Neural progenitor cell (in vitro differentiated cells): ENCODE measurements around the gene PAIP2. TPM values are rescaled to one million over a fixed set of nuclear protein-coding genes. Genes with fewer than 3 reads are reported as not detected.

Source experiments
- DNase-seq: peaks from one replicate; pipeline ENCODE4 v3.0.0-alpha.2; 2016; ENCODE audit warnings: low spot score
- H2AFZ ChIP-seq: fragments of 200-600 bp; sonication (generic); replicated peaks from 2 replicates; pipeline ENCODE4 v1.6.1; 2016; ENCODE audit warnings: antibody characterized with exemption
- H3F3A ChIP-seq: fragments of 200-600 bp; sonication (generic); 2 replicates; pipeline ENCODE4 v1.6.1; 2016; ENCODE audit warnings: antibody characterized with exemption, low read depth
- H3K27ac ChIP-seq: fragments of 200-600 bp; sonication (generic); 2 replicates; pipeline ENCODE4 v1.5.1; 2016; ENCODE audit warnings: mild to moderate bottlenecking
- H3K27me3 ChIP-seq: fragments of 200-600 bp; sonication (generic); 2 replicates; pipeline ENCODE4 v1.6.1; 2016; ENCODE audit warnings: mild to moderate bottlenecking, moderate library complexity
- H3K36me3 ChIP-seq: fragments of 200-600 bp; sonication (generic); 2 replicates; pipeline ENCODE4 v1.5.1; 2016
- H3K4me1 ChIP-seq: fragments of 200-600 bp; sonication (generic); 2 replicates; pipeline ENCODE4 v1.6.1; 2016; ENCODE audit warnings: mixed run types
- H3K4me2 ChIP-seq: fragments of 200-600 bp; sonication (generic); 2 replicates; pipeline ENCODE4 v1.6.1; 2016
- H3K4me3 ChIP-seq: fragments of 200-600 bp; sonication (generic); 2 replicates; pipeline ENCODE4 v1.5.1; 2016
- H3K79me2 ChIP-seq: fragments of 200-600 bp; sonication (generic); 2 replicates; pipeline ENCODE4 v1.6.1; 2016; ENCODE audit warnings: low read depth
- H3K9ac ChIP-seq: fragments of 200-600 bp; sonication (generic); 2 replicates; pipeline ENCODE4 v1.6.1; 2016
- H3K9me3 ChIP-seq: fragments of 200-600 bp; sonication (generic); 2 replicates; pipeline ENCODE4 v1.5.1; 2016; ENCODE audit warnings: low read depth
- H4K20me1 ChIP-seq: fragments of 200-600 bp; sonication (generic); 2 replicates; pipeline ENCODE4 v1.6.1; 2016; ENCODE audit warnings: low read depth
- H3K27ac Mint-ChIP-seq: 3 replicates; pipeline ENCODE4 v1.8.0; 2021; ENCODE audit warnings: mixed read lengths
- H3K27me3 Mint-ChIP-seq: 2 replicates; pipeline ENCODE4 v1.8.0; 2022; ENCODE audit warnings: low read depth, mild to moderate bottlenecking, inconsistent platforms, moderate library complexity, mixed read lengths; ENCODE audit not compliant: insufficient read depth
- H3K36me3 Mint-ChIP-seq: 3 replicates; pipeline ENCODE4 v1.8.0; 2021; ENCODE audit warnings: mixed read lengths
- H3K4me1 Mint-ChIP-seq: 3 replicates; pipeline ENCODE4 v1.8.0; 2021; ENCODE audit warnings: mixed read lengths
- H3K4me3 Mint-ChIP-seq: 3 replicates; pipeline ENCODE4 v1.8.0; 2021; ENCODE audit warnings: mild to moderate bottlenecking, moderate library complexity, mixed read lengths
- H3K9me3 Mint-ChIP-seq: 3 replicates; pipeline ENCODE4 v1.8.0; 2020; ENCODE audit warnings: mixed read lengths
- EZH2 ChIP-seq: fragments of 200-600 bp; sonication (generic); IDR thresholded peaks from 2 replicates; pipeline ENCODE4 v1.6.1; 2017; ENCODE audit warnings: antibody characterized with exemption, mild to moderate bottlenecking, moderate library complexity
- EZH2phosphoT487 ChIP-seq: fragments of 200-600 bp; sonication (generic); IDR thresholded peaks from 2 replicates; pipeline ENCODE4 v1.6.1; 2017; ENCODE audit warnings: antibody characterized with exemption
- total RNA-seq: library from RNA; depleted of rRNA; stranded (reverse); fragments of >200 nt; gene quantifications from 2 replicates; pipeline ENCODE4 v1.2.3, GENCODE V29; 2015; ENCODE audit warnings: low replicate concordance
- TF ChIP-seq, protein P1 (sequence below): fragments of 200-600 bp; sonication (generic); IDR thresholded peaks from 2 replicates; pipeline ENCODE4 v1.5.1; 2017; ENCODE audit warnings: antibody characterized with exemption, mild to moderate bottlenecking

The PAIP2 gene
- total RNA-seq, 1 donor from 2014 or later = 201 TPM

DNA sequence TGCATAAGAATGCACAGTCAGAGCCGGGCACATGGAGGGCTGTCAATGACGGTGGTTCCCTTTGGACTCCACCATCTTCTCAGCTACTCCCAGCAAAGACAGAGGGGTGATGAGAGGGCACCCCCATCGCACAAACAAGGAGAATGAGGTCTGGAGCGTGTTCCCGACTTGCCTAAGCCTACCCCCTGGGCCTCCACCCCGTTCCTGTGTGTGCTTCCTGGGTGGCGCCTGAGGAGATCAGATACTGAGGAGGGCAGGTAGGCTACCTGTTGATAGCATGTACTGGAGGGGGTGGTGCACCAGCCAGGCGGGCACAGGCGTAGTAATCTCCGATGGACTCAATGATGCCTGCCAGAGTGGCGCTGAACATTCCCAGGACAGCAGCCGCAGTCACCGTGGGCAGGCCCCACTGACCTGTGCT, 37.3 kb downstream of the PAIP2 start:
- Mint-ChIP-seq H3K4me3 (no peak overlapping the region), H3K27me3 (peaks cover 5% of the 10 kb centered on the region), H3K9me3 (no peaks in the 10 kb centered on the region), H3K36me3 (peaks cover 3% of the 10 kb centered on the region), H3K4me1 (peaks cover 10% of the 10 kb centered on the region), H3K27ac (no peak overlapping the region)
- Histone ChIP-seq H3F3A (no peaks in the 10 kb centered on the region), H3K4me2 (no peak overlapping the region), H3K36me3 (no peaks in the 10 kb centered on the region), H3K79me2 (no peaks in the 10 kb centered on the region), H3K9ac (no peak overlapping the region), H3K27ac (no peak overlapping the region), H4K20me1 (no peaks in the 10 kb centered on the region), H3K4me3 (no peak overlapping the region), H3K9me3 (no peaks in the 10 kb centered on the region), H2AFZ (no peak overlapping the region), H3K4me1 (no peaks in the 10 kb centered on the region), H3K27me3 (no peaks in the 10 kb centered on the region)
- TF ChIP-seq EZH2 (no peak), EZH2phosphoT487 (no peak)
- TF ChIP-seq, protein P1, sequence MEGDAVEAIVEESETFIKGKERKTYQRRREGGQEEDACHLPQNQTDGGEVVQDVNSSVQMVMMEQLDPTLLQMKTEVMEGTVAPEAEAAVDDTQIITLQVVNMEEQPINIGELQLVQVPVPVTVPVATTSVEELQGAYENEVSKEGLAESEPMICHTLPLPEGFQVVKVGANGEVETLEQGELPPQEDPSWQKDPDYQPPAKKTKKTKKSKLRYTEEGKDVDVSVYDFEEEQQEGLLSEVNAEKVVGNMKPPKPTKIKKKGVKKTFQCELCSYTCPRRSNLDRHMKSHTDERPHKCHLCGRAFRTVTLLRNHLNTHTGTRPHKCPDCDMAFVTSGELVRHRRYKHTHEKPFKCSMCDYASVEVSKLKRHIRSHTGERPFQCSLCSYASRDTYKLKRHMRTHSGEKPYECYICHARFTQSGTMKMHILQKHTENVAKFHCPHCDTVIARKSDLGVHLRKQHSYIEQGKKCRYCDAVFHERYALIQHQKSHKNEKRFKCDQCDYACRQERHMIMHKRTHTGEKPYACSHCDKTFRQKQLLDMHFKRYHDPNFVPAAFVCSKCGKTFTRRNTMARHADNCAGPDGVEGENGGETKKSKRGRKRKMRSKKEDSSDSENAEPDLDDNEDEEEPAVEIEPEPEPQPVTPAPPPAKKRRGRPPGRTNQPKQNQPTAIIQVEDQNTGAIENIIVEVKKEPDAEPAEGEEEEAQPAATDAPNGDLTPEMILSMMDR = no peak
- no peak for DNase-seq

GRCh38 chr5:139379626-139380449, 38.2 kb downstream of the PAIP2 start:
- H3K4me3 Mint-ChIP-seq = no peak overlapping the region
- peak overlapping the region; percentile 86 for H3K27ac Mint-ChIP-seq
- no peak overlapping the region for H3K27ac ChIP-seq

GRCh38 chr5:139381837-139382761, 40.4 kb downstream of the PAIP2 start:
- DNase-seq = no peak
- H3K9ac ChIP-seq = no peak overlapping the region
- H3K79me2 ChIP-seq = no peaks in the 10 kb centered on the region
- Mint-ChIP-seq H3K27ac (no peak overlapping the region), H3K4me3 (no peak overlapping the region), H3K27me3 (peaks cover 4% of the 10 kb centered on the region), H3K9me3 (no peaks in the 10 kb centered on the region), H3K36me3 (peaks cover 2% of the 10 kb centered on the region), H3K4me1 (peaks cover 12% of the 10 kb centered on the region)
- no peaks in the 10 kb centered on the region for H3K4me1 ChIP-seq
- H3K27ac ChIP-seq = no peak overlapping the region
- no peak overlapping the region for H2AFZ ChIP-seq
- H4K20me1 ChIP-seq = no peaks in the 10 kb centered on the region
- no peak overlapping the region for H3K4me2 ChIP-seq
- no peaks in the 10 kb centered on the region for H3K9me3 ChIP-seq
- H3K36me3 ChIP-seq = no peaks in the 10 kb centered on the region
- no peaks in the 10 kb centered on the region for H3K27me3 ChIP-seq
- no peak for TF ChIP-seq EZH2phosphoT487
- TF ChIP-seq, protein P1 = no peak
- TF ChIP-seq EZH2 = no peak
- H3K4me3 ChIP-seq = no peak overlapping the region
- no peaks in the 10 kb centered on the region for H3F3A ChIP-seq

More at GRCh38 chr5:139379626-139380449, 38.2 kb downstream of the PAIP2 start:
- TF ChIP-seq EZH2phosphoT487 (no peak), EZH2 (no peak)
- TF ChIP-seq, protein P1 = no peak
- Histone ChIP-seq H3F3A (no peaks in the 10 kb centered on the region), H3K36me3 (no peaks in the 10 kb centered on the region), H3K4me2 (no peak overlapping the region), H3K4me3 (no peak overlapping the region), H3K27me3 (no peaks in the 10 kb centered on the region), H3K4me1 (no peaks in the 10 kb centered on the region), H3K9me3 (no peaks in the 10 kb centered on the region), H3K9ac (no peak overlapping the region), H2AFZ (no peak overlapping the region), H3K79me2 (no peaks in the 10 kb centered on the region), H4K20me1 (no peaks in the 10 kb centered on the region)
- H3K27me3 Mint-ChIP-seq = peaks cover 4% of the 10 kb centered on the region
- H3K36me3 Mint-ChIP-seq = peaks cover 2% of the 10 kb centered on the region
- peaks cover 12% of the 10 kb centered on the region for H3K4me1 Mint-ChIP-seq
- DNase-seq = no peak
- no peaks in the 10 kb centered on the region for H3K9me3 Mint-ChIP-seq
